Caco-2 (cell line): ENCODE measurements around the gene PLXNA4. TPM values are rescaled to one million over a fixed set of nuclear protein-coding genes. Genes with fewer than 3 reads are reported as not detected.

Experiments
- BruUV-seq: library from RNA; stranded (reverse); fragments of 400-500 nt; replicated peaks from 2 replicates; lab custom pipeline; 2021; lab: Mats Ljungman, UMichigan
- CTCF ChIA-PET: fragments of 300-600 bp; sonication (Branson Sonifier 250); formaldehyde crosslinking; loops from one replicate; lab custom pipeline; 2022; ENCODE audit warnings: antibody characterized with exemption; lab: Charles Lee
- POLR2A ChIA-PET: fragments of 300-600 bp; sonication (Branson Sonifier 250); formaldehyde crosslinking; loops from one replicate; lab custom pipeline; 2022; ENCODE audit warnings: antibody characterized with exemption; lab: Charles Lee
- DNase-seq, 2 experiments: peaks; one replicate each; pipeline versions ENCODE4 v3.0.0 to v3.0.0-alpha.2; 2020 to 2022
- H3K27me3 ChIP-seq: replicated peaks from 2 replicates; pipeline ENCODE4 v1.6.0; 2011; ENCODE audit warnings: low read length; ENCODE audit not compliant: control insufficient read depth, insufficient read depth
- H3K36me3 ChIP-seq: 2 replicates; pipeline ENCODE4 v1.5.1; 2011; ENCODE audit warnings: low read length; ENCODE audit not compliant: control insufficient read depth, insufficient read depth
- H3K4me1 ChIP-seq: fragments of 250-450 bp; sonication (Bioruptor Pico); 2 replicates; pipeline ENCODE4 v1.5.1; 2020; ENCODE audit warnings: mild to moderate bottlenecking
- H3K4me3 ChIP-seq: 2 replicates; pipeline ENCODE4 v1.5.1; 2011; ENCODE audit warnings: low read depth, mild to moderate bottlenecking, control low read depth, low read length
- H3K9me3 ChIP-seq: fragments of 250-450 bp; sonication (Bioruptor Pico); 2 replicates; pipeline ENCODE4 v1.5.1; 2020; ENCODE audit warnings: mild to moderate bottlenecking, moderate library complexity
- H3K27ac Mint-ChIP-seq: one replicate; pipeline ENCODE4 v1.8.0; 2022; ENCODE audit warnings: mixed read lengths; ENCODE audit not compliant: unreplicated experiment
- H3K27me3 Mint-ChIP-seq: one replicate; pipeline ENCODE4 v1.8.0; 2022; ENCODE audit warnings: mixed read lengths; ENCODE audit not compliant: insufficient read depth, unreplicated experiment
- H3K36me3 Mint-ChIP-seq: one replicate; pipeline ENCODE4 v1.8.0; 2022; ENCODE audit warnings: mild to moderate bottlenecking, mixed read lengths; ENCODE audit not compliant: insufficient read depth, unreplicated experiment
- H3K4me1 Mint-ChIP-seq: one replicate; pipeline ENCODE4 v1.8.0; 2022; ENCODE audit warnings: low read depth, mixed read lengths; ENCODE audit not compliant: unreplicated experiment
- H3K4me3 Mint-ChIP-seq: one replicate; pipeline ENCODE4 v1.8.0; 2022; ENCODE audit warnings: mild to moderate bottlenecking, moderate library complexity, mixed read lengths; ENCODE audit not compliant: unreplicated experiment
- H3K9me3 Mint-ChIP-seq: one replicate; pipeline ENCODE4 v1.8.0; 2022; ENCODE audit warnings: mixed read lengths; ENCODE audit not compliant: unreplicated experiment
- intact Hi-C: fragments of 100-400 bp; cut with micrococcal nuclease; formaldehyde crosslinking; loops from one replicate; pipeline ENCODE4 v1.10.0; 2022; ENCODE audit not compliant: unreplicated experiment
- total RNA-seq: library from RNA; stranded (reverse); gene quantifications from 2 replicates; pipeline ENCODE4 v1.2.3, GENCODE V29; 2022
- TF ChIP-seq, protein P1 (sequence below), 2 experiments: fragments of 200-600 bp in 1 of 2; IDR thresholded peaks; 1 replicate in 1 of 2; 2 replicates in 1 of 2; pipeline versions ENCODE4 v1.5.1 to v1.8.0; 2011 to 2022; ENCODE audit warnings: antibody characterized with exemption in 1 of 2, control low read depth in 1 of 2, inconsistent platforms in 1 of 2, low read depth in 1 of 2, low read length in 1 of 2, mild to moderate bottlenecking in 1 of 2, moderate library complexity in 1 of 2; ENCODE audit not compliant: insufficient read depth in 1 of 2, severe bottlenecking in 1 of 2, unreplicated experiment in 1 of 2

Gene PLXNA4
- total RNA-seq, 1 experiment from 2014 or later: 0.43 TPM

DNA sequence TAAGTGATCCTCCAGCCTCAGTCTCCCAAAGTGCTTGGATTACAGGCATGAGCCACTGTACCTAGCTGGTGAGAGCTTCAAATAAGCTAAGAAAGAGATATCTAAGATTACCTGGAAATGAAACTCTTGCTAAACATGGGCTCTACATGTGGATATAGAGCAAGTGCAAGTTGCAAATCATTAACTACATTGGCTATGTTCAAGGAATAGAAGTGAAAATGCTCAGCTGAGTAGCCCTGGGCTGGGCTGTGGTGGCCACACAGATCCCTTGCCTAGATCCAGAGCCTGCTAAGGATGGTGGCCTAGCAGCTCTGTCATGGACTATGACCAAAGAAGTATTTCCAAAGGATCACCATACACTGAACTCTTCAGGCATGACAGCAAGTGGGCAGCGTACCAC lies 209.3 kb downstream of the PLXNA4 start:
- Histone ChIP-seq H3K27me3 (no peaks in the 10 kb centered on the region), H3K4me3 (no peak overlapping the region), H3K36me3 (no peaks in the 10 kb centered on the region), H3K9me3 (no peaks in the 10 kb centered on the region), H3K4me1 (no peaks in the 10 kb centered on the region)
- H3K9me3 Mint-ChIP-seq: no peaks in the 10 kb centered on the region
- H3K4me3 Mint-ChIP-seq: no peak overlapping the region
- ChIA-PET POLR2A (no interaction called here), CTCF (no interaction called here)
- H3K27ac Mint-ChIP-seq: no peak overlapping the region
- TF ChIP-seq, protein P1, sequence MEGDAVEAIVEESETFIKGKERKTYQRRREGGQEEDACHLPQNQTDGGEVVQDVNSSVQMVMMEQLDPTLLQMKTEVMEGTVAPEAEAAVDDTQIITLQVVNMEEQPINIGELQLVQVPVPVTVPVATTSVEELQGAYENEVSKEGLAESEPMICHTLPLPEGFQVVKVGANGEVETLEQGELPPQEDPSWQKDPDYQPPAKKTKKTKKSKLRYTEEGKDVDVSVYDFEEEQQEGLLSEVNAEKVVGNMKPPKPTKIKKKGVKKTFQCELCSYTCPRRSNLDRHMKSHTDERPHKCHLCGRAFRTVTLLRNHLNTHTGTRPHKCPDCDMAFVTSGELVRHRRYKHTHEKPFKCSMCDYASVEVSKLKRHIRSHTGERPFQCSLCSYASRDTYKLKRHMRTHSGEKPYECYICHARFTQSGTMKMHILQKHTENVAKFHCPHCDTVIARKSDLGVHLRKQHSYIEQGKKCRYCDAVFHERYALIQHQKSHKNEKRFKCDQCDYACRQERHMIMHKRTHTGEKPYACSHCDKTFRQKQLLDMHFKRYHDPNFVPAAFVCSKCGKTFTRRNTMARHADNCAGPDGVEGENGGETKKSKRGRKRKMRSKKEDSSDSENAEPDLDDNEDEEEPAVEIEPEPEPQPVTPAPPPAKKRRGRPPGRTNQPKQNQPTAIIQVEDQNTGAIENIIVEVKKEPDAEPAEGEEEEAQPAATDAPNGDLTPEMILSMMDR (IDR thresholded peaks at IDR 0.05; ENCODE audit: insufficient read depth in 1 of 2, low read depth in 1 of 2, low read length in 1 of 2, severe bottlenecking in 1 of 2, unreplicated experiment in 1 of 2): no peak
- no peak for DNase-seq
- H3K27me3 Mint-ChIP-seq: peaks cover 3% of the 10 kb centered on the region
- H3K4me1 Mint-ChIP-seq: no peaks in the 10 kb centered on the region
- no TSS peak for BruUV-seq
- intact Hi-C loops: no loop called here
- no peaks in the 10 kb centered on the region for H3K36me3 Mint-ChIP-seq

DNA sequence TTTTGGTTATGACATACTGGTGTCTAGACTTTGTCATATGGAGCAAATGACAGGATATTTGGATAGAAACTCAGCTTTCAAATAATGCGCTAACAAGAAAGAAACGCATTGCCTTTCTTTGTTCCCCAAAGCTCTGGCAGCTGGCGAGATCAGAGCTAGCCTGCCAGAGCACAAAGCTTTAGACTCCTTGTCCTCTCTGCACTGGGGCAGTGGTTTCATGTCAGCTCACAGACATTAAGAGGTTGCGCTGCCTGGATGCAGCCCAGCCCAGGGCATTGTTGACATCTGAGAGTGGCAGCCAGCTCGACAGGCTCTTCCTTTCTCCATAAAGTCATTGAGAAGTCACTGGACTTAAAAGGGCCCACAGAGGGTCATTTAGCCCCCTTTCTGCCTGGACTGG lies 212.0 kb downstream of the PLXNA4 start:
- TF ChIP-seq, protein P1 (IDR thresholded peaks at IDR 0.05; ENCODE audit: insufficient read depth in 1 of 2, low read depth in 1 of 2, low read length in 1 of 2, severe bottlenecking in 1 of 2, unreplicated experiment in 1 of 2): no peak
- Mint-ChIP-seq H3K4me1 (no peaks in the 10 kb centered on the region), H3K27ac (no peak overlapping the region), H3K4me3 (no peak overlapping the region), H3K27me3 (peaks cover 6% of the 10 kb centered on the region), H3K9me3 (no peaks in the 10 kb centered on the region), H3K36me3 (no peaks in the 10 kb centered on the region)
- POLR2A ChIA-PET: no interaction called here
- Histone ChIP-seq H3K4me1 (no peaks in the 10 kb centered on the region), H3K9me3 (no peaks in the 10 kb centered on the region), H3K36me3 (no peaks in the 10 kb centered on the region), H3K27me3 (no peaks in the 10 kb centered on the region), H3K4me3 (no peak overlapping the region)
- BruUV-seq: no TSS peak
- intact Hi-C loops: no loop called here
- CTCF ChIA-PET: no interaction called here
- no peak for DNase-seq

DNA sequence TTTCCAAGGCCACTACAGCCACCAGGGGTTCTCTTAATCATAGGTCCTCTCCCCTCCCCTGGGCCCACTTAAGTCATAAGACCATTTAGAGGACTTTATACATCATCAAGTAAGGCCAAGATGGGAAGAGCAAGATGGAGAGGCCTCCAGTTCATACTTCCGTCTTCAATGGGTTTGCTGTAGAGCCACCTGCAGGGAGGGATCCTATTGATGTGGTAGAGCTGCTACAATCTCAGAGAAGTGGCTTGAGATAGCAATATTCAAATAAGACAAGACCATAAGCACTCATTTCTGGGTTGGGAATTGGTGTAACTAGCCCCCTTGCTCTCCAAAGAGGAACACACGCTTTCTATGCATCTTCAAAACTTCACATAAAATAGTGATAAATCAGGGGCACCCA lies 214.2 kb downstream of the PLXNA4 start:
- Histone ChIP-seq H3K4me3 (no peak overlapping the region), H3K9me3 (no peaks in the 10 kb centered on the region; the same call in 1 of the 2 replicates), H3K4me1 (no peaks in the 10 kb centered on the region), H3K27me3 (no peaks in the 10 kb centered on the region), H3K36me3 (no peaks in the 10 kb centered on the region)
- Mint-ChIP-seq H3K27ac (no peak overlapping the region), H3K4me3 (no peak overlapping the region), H3K9me3 (no peaks in the 10 kb centered on the region), H3K4me1 (peaks cover 5% of the 10 kb centered on the region), H3K27me3 (peaks cover 13% of the 10 kb centered on the region), H3K36me3 (no peaks in the 10 kb centered on the region)
- no peak for DNase-seq
- no TSS peak for BruUV-seq
- POLR2A ChIA-PET: no interaction called here
- CTCF ChIA-PET: no interaction called here
- TF ChIP-seq, protein P1 (IDR thresholded peaks at IDR 0.05; ENCODE audit: insufficient read depth in 1 of 2, low read depth in 1 of 2, low read length in 1 of 2, severe bottlenecking in 1 of 2, unreplicated experiment in 1 of 2): no peak
- intact Hi-C loops: no loop called here
